Adipose tissue (tissue), 3 donors: ENCODE measurements around the gene HOXD4. TPM values are rescaled to one million over a fixed set of nuclear protein-coding genes. Genes with fewer than 3 reads are reported as not detected.

ENCODE experiments used
- H3K27ac ChIP-seq: one replicate; pipeline ENCODE4 v1.5.1; 2013; ENCODE audit warnings: low read depth, low read length
- WGBS, 3 donors: extraction: QIAGEN DNeasy Blood & Tissue Kit; methylation state at CpG; one replicate each; pipeline ENCODE4 v1.1.7; 2013; 5-methylcytosine and 5-hydroxymethylcytosine counted together
- polyA plus RNA-seq, 3 donors: library from polyadenylated mRNA; stranded (reverse); fragments of 200-250 nt; gene quantifications; one replicate each; pipeline ENCODE4 v1.2.3, GENCODE V29; 2013
- donor health status: healthy with polysubstance abuse.
- donor health status: Bipolar disorder and iron deficiency.
- donor health status: healthy.

The HOXD4 gene
- polyA plus RNA-seq, 3 donors: 0.79 to 3.8 (median 2.5) TPM

DNA sequence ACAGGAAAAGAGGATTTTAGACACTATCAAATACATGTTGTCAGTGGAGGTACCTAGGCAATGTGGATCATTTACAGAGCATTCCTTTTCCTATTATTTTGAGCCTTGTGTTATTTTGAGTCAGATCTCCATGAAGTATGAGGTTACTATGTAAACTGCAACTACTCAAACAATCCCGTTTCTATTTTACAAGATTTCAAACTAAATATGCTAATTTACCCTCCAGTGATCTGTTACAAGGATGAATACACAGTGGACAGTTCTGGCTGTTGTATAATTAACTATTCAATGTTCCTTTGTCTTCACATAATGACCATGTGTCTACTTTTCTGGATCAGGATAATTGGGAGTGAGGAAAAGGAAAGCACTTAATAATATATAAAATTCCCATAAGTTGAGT, 41.7 kb downstream of the HOXD4 start:
- H3K27ac ChIP-seq: no peak overlapping the region
- 12 to 21% (median 20%) methylated on average over 1 of the region's 1 CpG for WGBS, 3 donors

GRCh38 chr2:176199902-176200301, 48.6 kb downstream of the HOXD4 start:
- no peak overlapping the region for H3K27ac ChIP-seq

GRCh38 chr2:176200971-176201370, 49.6 kb downstream of the HOXD4 start:
- WGBS, 3 donors: 52 to 77% (median 76%) methylated on average over 21 of the region's 21 CpGs
- no peak overlapping the region for H3K27ac ChIP-seq

GRCh38 chr2:176202491-176202890, 51.1 kb downstream of the HOXD4 start:
- H3K27ac ChIP-seq: no peak overlapping the region
- WGBS, 3 donors: 43 to 89% (median 87%) methylated on average over 7 of the region's 7 CpGs

Other genes with a start within 250 kb of the HOXD4 start
- 10 to 100 TPM in 1 of 3 donors, 1 to 10 TPM in 2; 2.2 to 14.1 (median 7.5) TPM for gene LNPK, start 149.3 kb upstream of the HOXD4 start, polyA plus RNA-seq
- not detected for gene EVX2, start 67.6 kb upstream of the HOXD4 start, polyA plus RNA-seq
- under 1 TPM in 1 of 3 donors, not detected in 2; 0.51 TPM for gene HOXD13, start 58.8 kb upstream of the HOXD4 start, polyA plus RNA-seq
- gene HOXD12, start 51.8 kb upstream of the HOXD4 start, polyA plus RNA-seq: not detected
- gene HOXD11, start 44.3 kb upstream of the HOXD4 start, polyA plus RNA-seq: under 1 TPM in 2 of 3 donors, not detected in 1; 0.05 to 0.59 TPM
- under 1 TPM; 0.02 to 0.76 (median 0.45) TPM for gene HOXD10, start 34.8 kb upstream of the HOXD4 start, polyA plus RNA-seq
- gene HOXD9, start 28.8 kb upstream of the HOXD4 start, polyA plus RNA-seq: 1 to 10 TPM in 2 of 3 donors, under 1 TPM in 1; 0.36 to 5.3 (median 3.0) TPM
- gene HOXD8, start 21.8 kb upstream of the HOXD4 start, polyA plus RNA-seq: 1 to 10 TPM in 2 of 3 donors, under 1 TPM in 1; 0.84 to 8.8 (median 6.3) TPM
- 1 to 10 TPM in 2 of 3 donors, under 1 TPM in 1; 0.22 to 3.3 (median 2.0) TPM for gene HOXD3, start 5.8 kb downstream of the HOXD4 start, polyA plus RNA-seq
- under 1 TPM; 0.14 to 0.83 (median 0.45) TPM for gene HOXD1, start 37.1 kb downstream of the HOXD4 start, polyA plus RNA-seq
- gene MTX2, start 117.9 kb downstream of the HOXD4 start, polyA plus RNA-seq: 10 to 100 TPM; 25.4 to 27.0 (median 26.1) TPM